Measurements from ENCODE around the gene GIPC1.

Gene GIPC1

GRCh38 chr19:14520543-14520942 is 24.6 kb upstream of the GIPC1 start:
- Histone ChIP-seq H3K27ac (no peak overlapping the region), H3K36me3 (ENCODE audit: insufficient read depth) (peaks cover 9% of the 10 kb centered on the region; the same call in 1 of the 2 replicates), H3K4me1 (ENCODE audit: low read depth, poor library complexity, severe bottlenecking) (peaks cover 18% of the 10 kb centered on the region), H2AFZ (ENCODE audit: low read depth) (no peak overlapping the region), H3K4me2 (no peak overlapping the region), H3K79me2 (ENCODE audit: insufficient read depth, low read depth) (peaks cover 23% of the 10 kb centered on the region), H3K4me3 (IDR thresholded peaks at IDR 0.05; ENCODE audit: insufficient read depth, low read depth, low read length) (no peak overlapping the region), H3K27me3 (ENCODE audit: insufficient read depth, low read depth) (no peaks in the 10 kb centered on the region), H4K20me1 (ENCODE audit: insufficient read depth) (peaks cover 17% of the 10 kb centered on the region; the same call in 1 of the 2 replicates), H3K9ac (no peak overlapping the region)
- no peak for TF ChIP-seq CTCF (conservative IDR thresholded peaks at IDR 0.05; ENCODE audit: low read depth, low read length)

- no peak overlapping the region for H3K27ac ChIP-seq
- H3K4me3 ChIP-seq (IDR thresholded peaks at IDR 0.05; ENCODE audit: insufficient read depth, low read depth, low read length), result no peak overlapping the region
- peaks cover 23% of the 10 kb centered on the region for H3K79me2 ChIP-seq (ENCODE audit: insufficient read depth, low read depth)
- H3K27me3 ChIP-seq (ENCODE audit: insufficient read depth, low read depth), result no peaks in the 10 kb centered on the region
- H3K36me3 ChIP-seq (ENCODE audit: insufficient read depth), result peaks cover 10% of the 10 kb centered on the region; the same call in 1 of the 2 replicates
- peaks cover 17% of the 10 kb centered on the region; the same call in 1 of the 2 replicates for H4K20me1 ChIP-seq (ENCODE audit: insufficient read depth)
- no peak for TF ChIP-seq CTCF (conservative IDR thresholded peaks at IDR 0.05; ENCODE audit: low read depth, low read length)
- no peak overlapping the region for H3K4me2 ChIP-seq
- no peak overlapping the region for H2AFZ ChIP-seq (ENCODE audit: low read depth)
- peaks cover 22% of the 10 kb centered on the region for H3K4me1 ChIP-seq (ENCODE audit: low read depth, poor library complexity, severe bottlenecking)
- no peak overlapping the region for H3K9ac ChIP-seq
These were observed 24.0 kb upstream of the GIPC1 start for GRCh38 chr19:14519860-14520407.

- Histone ChIP-seq H3K9ac (no peak overlapping the region), H3K27ac (no peak overlapping the region)
These were observed 23.4 kb upstream of the GIPC1 start for GRCh38 chr19:14519245-14519859.

GRCh38 chr19:14517840-14518505 is 22.0 kb upstream of the GIPC1 start, which contains the start of gene DNAJB1:
Gene DNAJB1 (minus strand): TSS chr19:14518397. CDS start chr19:14518349, 48 bp downstream.
- H3K79me2 ChIP-seq (ENCODE audit: insufficient read depth, low read depth), result peaks cover 23% of the 10 kb centered on the region
- H3K4me2 ChIP-seq, result peak within 1 kb of the TSS; percentile 79
- H3K27ac ChIP-seq, result peak within 1 kb of the TSS; percentile 66
- no peak for TF ChIP-seq CTCF (conservative IDR thresholded peaks at IDR 0.05; ENCODE audit: low read depth, low read length)
- peaks cover 10% of the 10 kb centered on the region; the same call in 1 of the 2 replicates for H3K36me3 ChIP-seq (ENCODE audit: insufficient read depth)
- peaks cover 17% of the 10 kb centered on the region; the same call in 1 of the 2 replicates for H4K20me1 ChIP-seq (ENCODE audit: insufficient read depth)
- H3K27me3 ChIP-seq (ENCODE audit: insufficient read depth, low read depth), result no peaks in the 10 kb centered on the region
- no peak within 1 kb of the TSS for H3K4me3 ChIP-seq (IDR thresholded peaks at IDR 0.05; ENCODE audit: insufficient read depth, low read depth, low read length)
- H2AFZ ChIP-seq (ENCODE audit: low read depth), result peak within 1 kb of the TSS; percentile 80
- H3K4me1 ChIP-seq (ENCODE audit: low read depth, poor library complexity, severe bottlenecking), result peaks cover 22% of the 10 kb centered on the region
- peak within 1 kb of the TSS; percentile 77 for H3K9ac ChIP-seq

More at GRCh38 chr19:14519245-14519859, 23.4 kb upstream of the GIPC1 start:
- Histone ChIP-seq H3K27me3 (ENCODE audit: insufficient read depth, low read depth) (no peaks in the 10 kb centered on the region), H3K4me1 (ENCODE audit: low read depth, poor library complexity, severe bottlenecking) (peaks cover 22% of the 10 kb centered on the region), H4K20me1 (ENCODE audit: insufficient read depth) (peaks cover 17% of the 10 kb centered on the region; the same call in 1 of the 2 replicates), H3K4me3 (IDR thresholded peaks at IDR 0.05; ENCODE audit: insufficient read depth, low read depth, low read length) (no peak overlapping the region), H3K79me2 (ENCODE audit: insufficient read depth, low read depth) (peaks cover 23% of the 10 kb centered on the region), H2AFZ (ENCODE audit: low read depth) (no peak overlapping the region), H3K36me3 (ENCODE audit: insufficient read depth) (peaks cover 10% of the 10 kb centered on the region; the same call in 1 of the 2 replicates), H3K4me2 (peak overlapping the region; percentile 48)
- no peak for TF ChIP-seq CTCF (conservative IDR thresholded peaks at IDR 0.05; ENCODE audit: low read depth, low read length)
